K562 (cell line): ENCODE data around the gene PIK3AP1. TPM values are rescaled to one million over a fixed set of nuclear protein-coding genes. Genes with fewer than 3 reads are reported as not detected.
A peak's percentile ranks its signal among the peaks of the same experiment; 100 is the strongest.

Experiments
- CUX1 ChIP-seq: fragments of 200-800 bp; sonication (Bioruptor generic); IDR thresholded peaks from 2 replicates; pipeline ENCODE4 v1.6.1; 2016; ENCODE audit warnings: missing genetic modification characterization, missing compliant biosample characterization
- GATA2 ChIP-seq: sonication (generic); formaldehyde crosslinking; IDR thresholded peaks from 2 replicates; pipeline ENCODE4 v1.4.0; 2020; ENCODE audit warnings: mild to moderate bottlenecking, missing genetic modification reagents
- GATAD2A ChIP-seq: fragments of 450-650 bp; IDR thresholded peaks from 2 replicates; pipeline ENCODE4 v1.6.1; 2017
- HDAC1 ChIP-seq, 2 experiments: fragments of 450-650 bp; IDR thresholded peaks; 2 replicates each; pipeline ENCODE4 v1.6.1; 2016 to 2017; ENCODE audit warnings: inconsistent platforms in 1 of 2, mild to moderate bottlenecking in 1 of 2, moderate library complexity in 1 of 2
- MYNN ChIP-seq, 2 experiments: sonication (generic); formaldehyde crosslinking in 1 of 2; IDR thresholded peaks; 2 replicates each; pipeline versions ENCODE4 v1.5.0 to v1.6.1; 2016 to 2020; ENCODE audit warnings: antibody characterized with exemption in 1 of 2, missing genetic modification reagents in 1 of 2
- NFRKB ChIP-seq: fragments of 450-650 bp; IDR thresholded peaks from 2 replicates; pipeline ENCODE4 v1.6.1; 2016; ENCODE audit warnings: low read depth
- PBX2 ChIP-seq, 2 experiments: IDR thresholded peaks in 1 of 2; conservative IDR thresholded peaks in 1 of 2; 2 replicates each; pipeline ENCODE4 v1.6.1; 2016; ENCODE audit warnings: low read depth in 2 of 2, mild to moderate bottlenecking in 1 of 2, missing compliant biosample characterization in 1 of 2, missing genetic modification characterization in 1 of 2, moderate library complexity in 1 of 2
- SMARCC2 ChIP-seq: fragments of 450-650 bp; IDR thresholded peaks from 2 replicates; pipeline ENCODE4 v1.6.1; 2017; ENCODE audit warnings: antibody characterized with exemption, moderate library complexity, mild to moderate bottlenecking, low read depth
- UBTF ChIP-seq, 2 experiments: IDR thresholded peaks; 2 replicates each; pipeline ENCODE4 v1.6.1; 2012; ENCODE audit warnings: improper control_type of control experiment in 2 of 2, low read depth in 2 of 2, low read length in 2 of 2, borderline replicate concordance in 1 of 2
- ZMIZ1 ChIP-seq, 2 experiments: fragments of 150-350 bp in 1 of 2; IDR thresholded peaks; 2 replicates each; pipeline ENCODE4 v1.6.1; 2012 to 2016; ENCODE audit warnings: low read depth in 2 of 2, low read length in 2 of 2, mild to moderate bottlenecking in 1 of 2, moderate library complexity in 1 of 2
- polyA plus RNA-seq, 8 experiments: library from polyadenylated mRNA; depleted of rRNA in 4 of 8; stranded (reverse) in 5 of 8; unstranded in 3 of 8; fragments of >200 nt; fragmentation: Nextera tagmentation in 2 of 8; fragmentation: Illumina TruSeq in 1 of 8; extraction: Ambion mirVana in 2 of 8; extraction: Trizol in 1 of 8; gene quantifications; 2 replicates each; pipeline versions ENCODE4 v1.2.1 to v1.2.3, GENCODE V29; 2011 to 2014; ENCODE audit warnings: inconsistent platforms in 1 of 8, missing spikeins in 1 of 8
- total RNA-seq, 7 experiments: library from RNA; depleted of rRNA in 6 of 7; stranded (reverse); fragments of >200 nt in 6 of 7; fragmentation: Illumina TruSeq in 2 of 7; extraction: Trizol in 2 of 7; gene quantifications; 2 replicates each; pipeline versions ENCODE4 v1.2.1 to v1.2.3, GENCODE V29; 2011 to 2021; ENCODE audit warnings: low replicate concordance in 1 of 7

The PIK3AP1 gene
- total and polyA plus RNA-seq, 9 of the 15 experiments (the other 6 are each of a cell fraction or from before 2014, with no cell fraction given): 0.20 to 2.4 (median 1.4) TPM

GRCh38 chr10:96622013-96622787, 98.1 kb downstream of the PIK3AP1 start (continued):
- no peak for TF ChIP-seq CUX1 (CRISPR knock-in tag)
- TF ChIP-seq HDAC1 (IDR thresholded peaks at IDR 0.05): 0 out of 4 replicates have a peak, but pooled peaks of 1 of the 2 experiments have one; percentile 41
- TF ChIP-seq UBTF (IDR thresholded peaks at IDR 0.05; ENCODE audit: borderline replicate concordance in 1 of 2, low read depth in 2 of 2, low read length in 2 of 2): no peak
- TF ChIP-seq GATA2 (CRISPR knock-in tag): 0 out of 2 replicates have a peak, but pooled peaks have one; percentile 40
- 0 out of 4 replicates have a peak, but pooled peaks of 1 of the 2 experiments have one; percentile 32 for TF ChIP-seq ZMIZ1 (IDR thresholded peaks at IDR 0.05; ENCODE audit: low read depth in 2 of 2, low read length in 2 of 2)
- TF ChIP-seq GATAD2A: 0 out of 2 replicates have a peak, but pooled peaks have one; percentile 17
- TF ChIP-seq SMARCC2: peak; percentile 60; the same call in 1 of the 2 replicates
- no peak for TF ChIP-seq PBX2 (CRISPR knock-in tag; IDR thresholded peaks at IDR 0.05; ENCODE audit: low read depth)
- peak; percentile 62; the same call in 1 of the 2 replicates for TF ChIP-seq PBX2 (tag; conservative IDR thresholded peaks at IDR 0.05; ENCODE audit: low read depth)
- 0 out of 2 replicates have a peak, but pooled peaks have one; percentile 54 for TF ChIP-seq NFRKB
- TF ChIP-seq MYNN (IDR thresholded peaks at IDR 0.05): peak; percentile 36; the same call in 1 of the 2 replicates
- no peak for TF ChIP-seq MYNN (CRISPR knock-in tag; IDR thresholded peaks at IDR 0.05)
